ENCODE results near the gene STIM1.

The STIM1 gene

GRCh38 chr11:4066910-4067309 lies 211.4 kb downstream of the STIM1 start:
- peaks cover 3% of the 10 kb centered on the region for H3K36me3 ChIP-seq (ENCODE audit: insufficient read depth, insufficient read length, low read length)
- no peaks in the 10 kb centered on the region for H3K27me3 ChIP-seq (ENCODE audit: insufficient read depth, insufficient read length)
- H3K9ac ChIP-seq (ENCODE audit: insufficient read length, low read depth) = no peak overlapping the region
- TF ChIP-seq SUZ12 (IDR thresholded peaks at IDR 0.05; ENCODE audit: extremely low read depth, insufficient read depth, insufficient read length) = no peak
- no peak for TF ChIP-seq YY1 (IDR thresholded peaks at IDR 0.05; ENCODE audit: insufficient read depth, insufficient read length)
- TF ChIP-seq ZNF274 (IDR thresholded peaks at IDR 0.05; ENCODE audit: low read depth, low read length) = no peak
- no peak overlapping the region for H3K4me3 ChIP-seq (ENCODE audit: insufficient read length, low read depth)
- DNase-seq (ENCODE audit: low read depth, low spot score) = no peak
- H3K4me1 ChIP-seq (ENCODE audit: insufficient read depth, insufficient read length) = no peaks in the 10 kb centered on the region
- H3K9me3 ChIP-seq (ENCODE audit: insufficient read depth, low read length) = no peaks in the 10 kb centered on the region

DNA sequence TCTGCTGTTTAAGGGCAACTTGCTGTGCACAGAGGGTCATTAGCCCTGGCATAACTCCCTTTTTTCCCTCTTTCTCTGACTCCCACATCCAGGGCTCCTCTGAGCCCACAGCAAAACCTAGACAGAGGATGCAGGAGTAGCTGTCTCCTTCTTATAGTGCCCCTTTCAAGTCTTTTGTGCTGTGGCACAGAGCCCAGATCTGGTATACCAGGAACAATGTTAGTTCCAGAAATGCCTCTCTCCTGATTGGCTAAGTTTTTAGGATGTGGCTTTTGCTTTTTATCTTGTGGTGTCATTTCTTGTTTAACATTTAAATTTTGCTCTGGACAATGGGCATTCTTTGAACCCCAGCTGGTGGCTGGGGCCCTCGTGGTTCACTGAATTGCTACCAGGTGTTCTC lies 213.5 kb downstream of the STIM1 start:
- TF ChIP-seq ZNF274 (IDR thresholded peaks at IDR 0.05; ENCODE audit: low read depth, low read length) = no peak
- DNase-seq (ENCODE audit: low read depth, low spot score) = no peak
- Histone ChIP-seq H3K4me1 (ENCODE audit: insufficient read depth, insufficient read length) (peaks cover 2% of the 10 kb centered on the region), H3K9me3 (ENCODE audit: insufficient read depth, low read length) (no peaks in the 10 kb centered on the region), H3K9ac (ENCODE audit: insufficient read length, low read depth) (no peak overlapping the region), H3K27me3 (ENCODE audit: insufficient read depth, insufficient read length) (peaks cover 6% of the 10 kb centered on the region), H3K36me3 (ENCODE audit: insufficient read depth, insufficient read length, low read length) (peaks cover 3% of the 10 kb centered on the region), H3K4me3 (ENCODE audit: insufficient read length, low read depth) (no peak overlapping the region)

DNA sequence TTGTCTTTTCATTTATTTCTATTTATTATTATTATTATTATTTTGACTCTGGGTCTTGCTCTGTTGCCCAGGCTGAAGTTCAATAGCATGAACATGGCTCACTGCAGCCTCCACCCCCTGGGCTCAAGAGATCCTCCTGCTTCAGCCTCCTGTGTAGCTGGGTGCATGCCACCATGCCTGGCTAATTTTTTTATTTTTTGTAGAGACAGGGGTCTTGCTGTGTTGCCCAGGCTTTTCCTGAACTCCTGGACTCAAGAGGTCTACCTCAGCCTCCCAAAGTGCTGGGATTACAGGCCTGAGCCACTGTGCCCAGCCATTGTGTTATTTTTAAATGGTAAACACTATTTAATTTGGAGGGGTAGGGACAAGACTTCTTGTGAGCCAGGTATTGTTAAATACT lies 215.9 kb downstream of the STIM1 start:
- peaks cover 6% of the 10 kb centered on the region for H3K27me3 ChIP-seq (ENCODE audit: insufficient read depth, insufficient read length)
- H3K4me3 ChIP-seq (ENCODE audit: insufficient read length, low read depth) = no peak overlapping the region
- TF ChIP-seq ZNF274 (IDR thresholded peaks at IDR 0.05; ENCODE audit: low read depth, low read length) = no peak
- TF ChIP-seq SUZ12 (IDR thresholded peaks at IDR 0.05; ENCODE audit: extremely low read depth, insufficient read depth, insufficient read length) = no peak
- TF ChIP-seq YY1 (IDR thresholded peaks at IDR 0.05; ENCODE audit: insufficient read depth, insufficient read length) = no peak
- DNase-seq (ENCODE audit: low read depth, low spot score) = no peak
- H3K9ac ChIP-seq (ENCODE audit: insufficient read length, low read depth) = no peak overlapping the region
- no peaks in the 10 kb centered on the region for H3K9me3 ChIP-seq (ENCODE audit: insufficient read depth, low read length)
- peaks cover 5% of the 10 kb centered on the region for H3K36me3 ChIP-seq (ENCODE audit: insufficient read depth, insufficient read length, low read length)
- peaks cover 2% of the 10 kb centered on the region for H3K4me1 ChIP-seq (ENCODE audit: insufficient read depth, insufficient read length)

GRCh38 chr11:4071914-4072313 lies 216.4 kb downstream of the STIM1 start:
- DNase-seq (ENCODE audit: low read depth, low spot score) = no peak
- Histone ChIP-seq H3K27me3 (ENCODE audit: insufficient read depth, insufficient read length) (peaks cover 6% of the 10 kb centered on the region), H3K4me1 (ENCODE audit: insufficient read depth, insufficient read length) (peaks cover 2% of the 10 kb centered on the region), H3K4me3 (ENCODE audit: insufficient read length, low read depth) (no peak overlapping the region), H3K9me3 (ENCODE audit: insufficient read depth, low read length) (no peaks in the 10 kb centered on the region), H3K9ac (ENCODE audit: insufficient read length, low read depth) (no peak overlapping the region), H3K36me3 (ENCODE audit: insufficient read depth, insufficient read length, low read length) (peaks cover 5% of the 10 kb centered on the region)
- TF ChIP-seq YY1 (IDR thresholded peaks at IDR 0.05; ENCODE audit: insufficient read depth, insufficient read length) = no peak
- no peak for TF ChIP-seq ZNF274 (IDR thresholded peaks at IDR 0.05; ENCODE audit: low read depth, low read length)
- no peak for TF ChIP-seq SUZ12 (IDR thresholded peaks at IDR 0.05; ENCODE audit: extremely low read depth, insufficient read depth, insufficient read length)

DNA sequence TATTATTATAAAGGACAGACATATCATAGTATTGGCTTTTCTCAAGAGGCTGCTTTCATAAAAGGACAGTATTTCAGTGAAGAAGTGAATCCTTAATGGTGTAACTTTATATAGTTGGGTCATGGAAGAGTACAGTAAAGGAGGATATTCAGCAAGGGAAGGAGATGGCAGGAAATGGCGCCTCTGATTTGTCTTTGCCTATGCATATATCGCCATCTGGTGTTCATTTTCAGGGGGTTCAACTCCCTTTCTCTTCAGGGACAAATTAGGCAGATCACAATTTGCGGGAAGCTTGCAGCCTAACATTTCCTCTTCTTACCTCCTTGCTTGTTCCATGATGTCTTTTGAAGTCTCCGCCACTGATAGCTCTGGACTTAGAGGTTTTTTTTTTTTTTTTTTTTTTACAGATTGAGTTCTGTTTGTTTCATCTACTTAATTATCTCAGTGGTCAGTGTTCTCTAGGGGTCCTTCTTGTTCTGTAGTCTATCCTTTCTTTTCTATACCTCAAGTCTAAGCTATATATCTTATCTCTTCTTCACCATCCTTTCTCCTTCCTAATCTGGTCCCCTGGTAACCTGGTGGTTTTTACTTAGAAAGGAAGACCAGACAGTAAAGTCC lies 217.3 kb downstream of the STIM1 start:
- peak; percentile 83 for DNase-seq (ENCODE audit: low read depth, low spot score)
- Histone ChIP-seq H3K36me3 (ENCODE audit: insufficient read depth, insufficient read length, low read length) (peaks cover 5% of the 10 kb centered on the region), H3K4me3 (ENCODE audit: insufficient read length, low read depth) (no peak overlapping the region), H3K27me3 (ENCODE audit: insufficient read depth, insufficient read length) (peaks cover 6% of the 10 kb centered on the region), H3K9me3 (ENCODE audit: insufficient read depth, low read length) (no peaks in the 10 kb centered on the region), H3K9ac (ENCODE audit: insufficient read length, low read depth) (no peak overlapping the region), H3K4me1 (ENCODE audit: insufficient read depth, insufficient read length) (peaks cover 2% of the 10 kb centered on the region)
- TF ChIP-seq YY1 (IDR thresholded peaks at IDR 0.05; ENCODE audit: insufficient read depth, insufficient read length) (peak; percentile 59), SUZ12 (IDR thresholded peaks at IDR 0.05; ENCODE audit: extremely low read depth, insufficient read depth, insufficient read length) (no peak)

- H3K36me3 ChIP-seq (ENCODE audit: insufficient read depth, insufficient read length, low read length) = peaks cover 5% of the 10 kb centered on the region
- H3K27me3 ChIP-seq (ENCODE audit: insufficient read depth, insufficient read length) = peaks cover 6% of the 10 kb centered on the region
Measured at GRCh38 chr11:4074266-4074665, 218.8 kb downstream of the STIM1 start.

DNA sequence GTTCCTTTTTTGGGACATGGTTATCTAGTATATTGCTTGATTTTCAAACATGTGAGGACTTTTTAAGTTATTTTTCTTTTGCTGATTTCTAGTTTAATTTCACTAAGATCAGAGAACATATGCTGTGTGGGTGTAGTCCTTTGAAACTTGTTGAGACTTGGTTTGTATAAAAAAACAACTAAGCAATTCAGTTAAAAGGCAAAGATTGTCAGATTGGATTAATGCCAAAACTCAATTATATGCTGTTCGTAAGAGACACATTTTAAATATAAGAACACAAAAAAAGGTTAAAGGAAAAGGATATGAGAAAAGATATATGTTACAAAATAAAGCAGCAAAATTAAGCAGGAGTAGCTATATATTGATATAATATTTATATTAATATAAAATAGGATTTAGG lies 221.3 kb downstream of the STIM1 start:
- Histone ChIP-seq H3K4me3 (ENCODE audit: insufficient read length, low read depth) (no peak overlapping the region), H3K36me3 (ENCODE audit: insufficient read depth, insufficient read length, low read length) (peaks cover 2% of the 10 kb centered on the region), H3K9me3 (ENCODE audit: insufficient read depth, low read length) (no peaks in the 10 kb centered on the region), H3K4me1 (ENCODE audit: insufficient read depth, insufficient read length) (peaks cover 2% of the 10 kb centered on the region), H3K27me3 (ENCODE audit: insufficient read depth, insufficient read length) (peaks cover 6% of the 10 kb centered on the region), H3K9ac (ENCODE audit: insufficient read length, low read depth) (no peak overlapping the region)
- DNase-seq (ENCODE audit: low read depth, low spot score) = no peak
- TF ChIP-seq YY1 (IDR thresholded peaks at IDR 0.05; ENCODE audit: insufficient read depth, insufficient read length) (no peak), ZNF274 (IDR thresholded peaks at IDR 0.05; ENCODE audit: low read depth, low read length) (no peak), SUZ12 (IDR thresholded peaks at IDR 0.05; ENCODE audit: extremely low read depth, insufficient read depth, insufficient read length) (no peak)

More at GRCh38 chr11:4074266-4074665, 218.8 kb downstream of the STIM1 start:
- H3K4me3 ChIP-seq (ENCODE audit: insufficient read length, low read depth) = no peak overlapping the region
- no peak overlapping the region for H3K9ac ChIP-seq (ENCODE audit: insufficient read length, low read depth)
- no peaks in the 10 kb centered on the region for H3K9me3 ChIP-seq (ENCODE audit: insufficient read depth, low read length)
- no peak for DNase-seq (ENCODE audit: low read depth, low spot score)
- peaks cover 2% of the 10 kb centered on the region for H3K4me1 ChIP-seq (ENCODE audit: insufficient read depth, insufficient read length)
- TF ChIP-seq YY1 (IDR thresholded peaks at IDR 0.05; ENCODE audit: insufficient read depth, insufficient read length) = no peak
- no peak for TF ChIP-seq ZNF274 (IDR thresholded peaks at IDR 0.05; ENCODE audit: low read depth, low read length)
- TF ChIP-seq SUZ12 (IDR thresholded peaks at IDR 0.05; ENCODE audit: extremely low read depth, insufficient read depth, insufficient read length) = no peak
